HG02623 (cell line): ENCODE measurements around the gene KBTBD2.
A peak's percentile ranks its signal among the peaks of the same experiment; 100 is the strongest.
"Not testable (repeated sequence)": the region's sequence is repeated elsewhere in the genome, so short reads cannot be mapped to it uniquely, and the experiment has no call there.

ENCODE experiments used
- ATAC-seq: cut with Tn5 transposase; IDR thresholded peaks from one replicate; pipeline ENCODE4 v1.9.1; 2021; ENCODE audit warnings: moderate library complexity; ENCODE audit not compliant: unreplicated experiment

The KBTBD2 gene

DNA sequence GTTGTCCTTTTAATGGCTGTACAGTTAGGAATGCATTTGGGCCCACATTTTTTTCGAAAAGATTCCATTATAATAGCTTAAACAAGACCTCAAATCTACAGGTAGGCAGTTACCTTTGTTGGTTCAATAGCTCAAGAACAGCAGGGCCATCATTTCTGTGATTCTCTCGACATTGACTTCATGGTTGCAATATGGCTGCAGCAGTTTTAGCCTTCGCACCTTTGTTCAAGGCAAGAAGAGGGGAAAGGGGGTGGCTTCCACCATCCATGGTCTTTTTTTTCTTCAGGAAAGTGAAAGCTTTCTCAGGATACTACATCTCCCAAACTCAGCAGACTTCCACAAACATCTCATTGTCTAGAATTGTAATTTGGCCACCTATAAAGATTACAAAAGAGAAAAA is 2.2 kb upstream of the KBTBD2 start:
- ATAC-seq = no peak

DNA sequence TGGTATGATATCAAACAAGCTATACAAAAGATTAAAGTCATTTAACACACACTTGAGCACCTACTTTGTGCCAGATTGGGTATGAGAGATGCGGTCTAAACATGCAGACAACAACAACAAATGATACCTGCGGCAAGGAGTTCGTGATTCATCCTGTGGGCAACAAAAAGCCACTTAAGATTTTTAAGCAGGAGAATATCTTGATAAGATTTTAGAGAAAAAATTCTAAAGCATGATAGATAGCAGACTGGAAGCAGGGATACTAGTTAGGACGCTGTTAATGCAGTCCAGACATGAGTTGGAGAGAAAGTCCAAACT is 1.6 kb upstream of the KBTBD2 start:
- ATAC-seq = no peak

DNA sequence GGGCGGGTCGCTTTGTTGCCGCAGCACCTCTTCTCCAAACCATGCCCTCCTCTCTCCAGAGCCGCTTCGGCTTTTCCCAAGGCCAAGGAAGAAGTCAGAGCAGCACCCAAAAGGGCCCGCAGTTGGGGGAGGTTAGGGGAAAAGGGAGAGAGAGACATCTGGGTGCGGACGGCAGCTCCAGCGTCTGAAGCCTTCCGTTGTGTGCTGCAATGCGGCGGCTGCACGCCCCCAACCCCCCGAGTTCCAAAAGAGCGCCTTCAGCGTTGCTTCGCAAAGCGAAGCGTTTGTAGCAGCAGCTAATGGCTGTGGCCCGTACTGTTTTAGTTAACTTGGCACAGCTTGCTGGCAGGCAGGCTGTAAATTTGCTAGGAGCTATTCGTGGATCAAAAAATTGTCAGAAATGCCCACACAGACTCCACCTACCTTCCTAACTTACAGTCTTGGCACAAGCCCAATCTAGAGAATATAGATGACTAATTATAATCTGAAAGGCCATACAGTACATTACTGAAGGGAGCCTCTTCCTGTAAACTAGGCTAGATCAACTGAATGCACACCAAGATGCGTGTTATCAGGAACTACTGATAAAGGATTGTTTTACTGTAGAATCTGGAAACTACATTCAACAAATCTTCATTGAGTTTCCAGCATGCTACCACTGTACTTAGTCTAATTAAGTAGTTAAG is 1.1 kb upstream of the KBTBD2 start:
- ATAC-seq = peak; percentile 2

DNA sequence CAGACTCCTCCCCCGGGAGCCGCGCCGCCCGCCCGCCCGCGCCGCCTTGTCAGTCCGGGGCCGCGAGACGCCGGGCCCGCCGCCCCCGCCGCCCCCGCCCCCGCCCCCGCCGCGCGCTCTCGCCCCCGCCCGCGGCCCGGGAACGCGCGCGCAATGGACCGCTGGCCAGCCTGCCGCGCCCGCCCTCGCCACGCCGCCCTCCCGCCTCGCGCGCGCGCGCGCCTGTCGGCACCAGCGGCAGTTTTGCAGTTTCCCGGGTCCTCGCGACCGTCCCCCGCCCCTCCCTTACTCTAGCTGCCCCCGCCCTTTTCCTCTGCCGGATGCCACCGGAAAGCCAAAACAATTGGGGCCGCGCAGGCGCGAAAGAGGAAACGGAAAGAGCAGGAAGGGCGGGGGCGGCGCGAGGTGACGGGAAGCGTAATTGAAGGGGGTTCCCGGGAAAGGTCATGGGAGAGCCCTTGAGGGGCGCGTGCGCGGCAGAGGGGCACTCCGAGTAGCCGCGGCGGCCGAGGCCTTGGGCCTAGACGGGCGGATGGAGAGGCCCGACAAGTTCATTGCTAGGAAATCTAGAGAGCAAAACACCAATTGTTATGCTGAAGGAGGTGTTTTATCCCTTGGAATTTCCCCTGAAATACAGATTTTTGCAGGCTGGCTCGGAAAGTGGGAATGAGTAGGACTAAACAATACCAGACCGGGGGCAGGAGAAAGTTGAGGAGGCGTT is 400 bp upstream of the KBTBD2 start:
- peak; percentile 47 for ATAC-seq

GRCh38 chr7:32890793-32891042 is 842 bp downstream of the KBTBD2 start:
- ATAC-seq = no peak

DNA sequence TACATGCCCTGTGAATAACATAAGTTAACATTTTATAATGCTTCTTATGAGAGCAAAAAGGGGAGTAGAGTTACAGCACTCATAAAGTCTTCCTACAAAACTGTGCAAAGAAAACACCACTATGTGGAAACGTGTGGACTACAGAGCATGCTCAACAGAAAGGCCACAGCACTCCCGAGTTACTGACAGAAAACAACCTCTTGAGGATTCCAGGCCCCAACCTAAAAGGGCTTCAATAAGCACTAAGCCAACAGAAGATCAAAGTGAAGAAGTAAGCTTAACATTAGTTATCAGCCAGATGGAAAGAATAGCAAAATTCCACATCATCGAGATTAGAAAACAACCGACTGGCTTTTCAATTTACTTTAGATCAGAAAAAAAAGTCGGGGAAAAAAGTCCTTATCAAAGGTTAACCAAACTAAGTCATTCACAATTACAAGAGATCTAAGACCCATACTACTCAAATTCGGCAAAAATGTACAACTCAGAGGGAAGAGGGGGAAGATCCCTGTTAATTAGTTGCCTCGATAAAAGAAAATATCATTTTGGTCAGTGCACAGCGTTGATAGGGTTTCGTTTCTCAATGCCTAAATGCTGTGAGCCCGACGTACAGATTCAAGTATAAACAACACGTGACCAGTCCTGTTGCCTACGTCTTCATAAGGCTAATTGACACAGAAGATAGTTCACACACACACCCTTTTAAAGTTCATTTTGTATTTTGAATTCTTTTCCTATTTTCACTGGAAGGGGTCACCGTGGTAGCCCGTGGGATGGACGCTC is 1.4 kb downstream of the KBTBD2 start:
- ATAC-seq = peak; percentile 25

DNA sequence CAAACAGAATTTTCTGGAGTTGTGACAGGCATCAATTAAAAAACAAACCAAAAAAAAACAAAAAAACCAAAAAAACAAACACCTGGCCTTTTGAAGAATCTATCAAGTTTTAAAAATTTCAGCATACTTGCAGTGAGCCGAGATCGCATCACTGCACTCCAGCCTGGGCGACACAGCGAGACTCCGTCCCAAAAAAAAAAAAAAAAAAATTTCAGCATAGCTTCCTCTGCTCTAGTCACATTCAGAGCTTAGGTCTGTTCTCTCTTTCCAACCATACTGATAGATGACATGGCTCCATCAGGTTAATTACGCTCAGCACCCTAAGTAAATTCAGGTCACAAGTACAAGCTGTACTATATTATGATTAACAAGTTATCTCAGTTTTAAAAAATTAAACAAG is 3.1 kb downstream of the KBTBD2 start:
- no peak for ATAC-seq

GRCh38 chr7:32887395-32887794 is 4.2 kb downstream of the KBTBD2 start:
- ATAC-seq = no peak

DNA sequence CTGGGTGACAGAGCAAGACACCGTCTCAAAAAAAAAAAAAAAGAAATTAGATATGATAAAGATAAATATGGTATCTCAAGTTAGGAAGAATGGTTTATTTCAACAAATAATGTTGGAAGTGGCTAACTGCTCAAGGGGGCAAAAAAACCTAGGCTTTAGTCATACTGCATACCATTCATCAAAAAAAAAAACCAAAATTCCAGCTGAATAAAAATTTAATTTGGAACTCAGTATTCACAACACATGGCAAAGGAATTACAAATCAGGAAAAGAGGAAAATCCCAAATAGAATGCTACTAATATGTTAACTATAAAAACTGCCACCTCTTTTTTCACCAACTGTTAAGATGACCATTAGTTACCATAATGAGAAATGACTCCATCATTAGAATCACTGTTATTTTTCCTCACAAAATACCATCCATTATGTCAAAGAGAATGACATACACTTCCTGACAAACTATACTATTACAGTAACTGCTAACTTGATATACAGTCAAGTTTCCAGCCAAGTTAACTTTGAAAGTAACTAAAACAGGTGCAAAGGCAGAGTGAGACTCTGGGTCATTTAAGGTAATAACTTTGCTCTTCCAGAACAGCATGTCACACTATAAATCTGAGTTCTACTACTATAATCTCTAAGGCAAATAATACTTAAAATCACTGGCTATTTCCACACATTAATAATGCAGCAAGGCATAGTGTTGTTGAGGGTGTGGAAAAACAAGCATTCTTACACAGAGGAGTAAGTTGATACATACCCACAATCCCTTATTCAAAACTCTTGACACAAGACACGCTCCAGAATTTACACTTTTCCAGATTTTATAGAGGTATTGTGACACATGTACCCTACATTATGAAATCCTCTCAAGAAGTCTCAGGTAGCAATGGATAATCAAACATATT is 10.2 kb downstream of the KBTBD2 start:
- ATAC-seq = no peak

DNA sequence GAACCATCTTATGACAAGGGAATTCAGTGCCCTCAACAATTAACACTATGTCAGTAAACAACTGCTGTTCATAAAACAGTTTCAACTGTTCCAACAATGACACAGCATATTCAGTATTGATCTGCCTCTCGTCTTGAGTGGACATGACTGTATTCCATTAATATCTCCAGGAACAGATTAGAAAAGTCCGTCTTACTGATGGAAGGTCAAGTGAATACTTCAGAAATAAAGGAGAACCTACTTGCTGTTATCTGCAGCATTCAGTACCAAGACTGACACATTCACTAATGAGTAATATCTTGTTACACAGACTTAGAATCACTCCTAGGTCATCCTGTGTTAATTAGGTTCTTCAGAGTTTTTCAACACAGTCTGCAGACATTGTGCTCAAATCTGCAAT is 12.1 kb downstream of the KBTBD2 start:
- no peak for ATAC-seq

GRCh38 chr7:32878023-32878422 is 13.5 kb downstream of the KBTBD2 start:
- ATAC-seq = not testable (repeated sequence)

- no peak for ATAC-seq
These were observed 19.1 kb downstream of the KBTBD2 start for GRCh38 chr7:32872421-32872820.

GRCh38 chr7:32871624-32872371 is 19.8 kb downstream of the KBTBD2 start:
- ATAC-seq = no peak

DNA sequence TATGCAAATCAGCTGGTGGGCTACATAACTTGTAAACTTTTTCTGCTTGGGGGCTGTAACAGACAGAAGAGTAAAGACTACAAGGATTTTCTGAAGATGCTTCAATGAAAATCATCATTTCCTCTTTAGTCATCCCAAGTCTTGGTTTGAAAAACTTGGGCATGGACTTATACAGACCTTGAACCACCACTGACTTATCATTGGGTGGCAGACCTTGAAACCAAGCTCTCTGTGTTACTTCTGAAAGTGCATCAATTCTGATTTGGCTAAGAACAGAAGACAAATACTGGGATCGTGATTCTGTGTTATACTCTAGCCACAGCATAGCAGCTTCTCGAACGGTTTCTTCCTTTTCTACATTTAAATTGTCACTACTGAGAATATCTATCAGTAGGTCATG is 21.3 kb downstream of the KBTBD2 start:
- no peak for ATAC-seq

DNA sequence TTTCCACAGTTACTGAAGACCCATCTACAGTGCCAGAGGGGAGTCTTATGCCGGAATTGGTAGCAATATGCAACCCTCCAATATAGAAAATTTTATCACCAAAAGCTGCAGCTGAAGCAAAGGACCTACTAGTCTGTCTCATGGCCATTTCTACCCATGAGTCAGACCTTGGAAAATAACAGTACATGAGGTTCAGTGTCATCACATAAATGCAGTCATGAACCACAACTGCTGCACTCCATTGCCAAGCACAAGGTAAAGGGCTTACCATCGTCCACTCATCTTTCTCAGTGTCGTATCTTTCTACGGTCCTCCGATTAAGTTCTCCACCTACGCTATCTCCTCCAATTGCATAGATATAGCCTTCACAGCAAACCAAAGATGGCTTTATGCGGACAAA is 21.8 kb downstream of the KBTBD2 start:
- no peak for ATAC-seq

- no peak for ATAC-seq
These were observed 23.4 kb downstream of the KBTBD2 start for GRCh38 chr7:32868116-32868515.

DNA sequence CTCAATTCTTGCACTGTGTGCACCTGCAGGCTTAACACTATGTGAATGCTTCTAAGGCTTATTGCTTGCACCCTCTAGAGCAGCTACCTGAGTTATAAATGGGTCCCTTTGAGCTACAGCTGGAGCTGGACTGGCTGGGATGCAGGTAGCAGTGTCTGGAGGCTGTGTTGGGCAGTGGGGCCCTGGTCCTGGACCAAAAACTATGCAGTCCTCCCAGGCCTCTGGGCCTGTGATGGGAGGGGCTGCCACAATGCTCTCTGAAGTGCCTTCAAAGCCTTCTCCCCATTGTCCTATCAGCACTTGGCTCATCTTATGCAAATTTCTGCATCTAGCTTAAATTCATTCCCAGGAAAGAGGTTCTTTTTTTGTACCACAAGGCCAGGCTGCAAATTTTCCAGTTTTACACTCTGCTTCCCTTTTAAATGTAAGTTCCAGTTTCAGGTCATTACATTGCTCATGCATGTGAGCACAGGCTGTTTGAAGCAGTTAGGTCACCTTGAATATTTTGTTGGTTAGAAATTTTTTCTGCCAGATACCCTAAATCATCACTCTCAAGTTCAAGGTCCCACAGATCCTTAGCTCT is 26.0 kb downstream of the KBTBD2 start:
- ATAC-seq = no peak

DNA sequence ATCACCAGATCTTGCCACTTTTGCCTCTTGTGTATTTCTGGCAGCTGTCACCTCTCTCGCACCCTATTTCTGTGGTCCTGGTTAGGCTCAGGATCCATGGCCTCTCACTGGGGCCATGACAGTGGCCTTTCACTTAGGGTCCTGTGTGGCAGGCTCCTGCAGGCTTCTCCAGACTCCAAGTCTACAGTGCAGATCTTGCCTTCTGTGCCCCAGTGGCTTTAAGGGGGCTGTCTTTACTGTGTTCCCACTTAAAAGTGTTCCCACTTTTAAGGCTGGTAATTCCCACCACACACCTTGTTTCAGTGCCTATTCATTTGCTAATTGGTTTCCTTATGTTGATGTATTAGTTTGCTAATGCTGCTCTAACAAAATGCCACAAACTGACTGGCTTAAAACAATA is 27.7 kb downstream of the KBTBD2 start:
- ATAC-seq = not testable (repeated sequence)

DNA sequence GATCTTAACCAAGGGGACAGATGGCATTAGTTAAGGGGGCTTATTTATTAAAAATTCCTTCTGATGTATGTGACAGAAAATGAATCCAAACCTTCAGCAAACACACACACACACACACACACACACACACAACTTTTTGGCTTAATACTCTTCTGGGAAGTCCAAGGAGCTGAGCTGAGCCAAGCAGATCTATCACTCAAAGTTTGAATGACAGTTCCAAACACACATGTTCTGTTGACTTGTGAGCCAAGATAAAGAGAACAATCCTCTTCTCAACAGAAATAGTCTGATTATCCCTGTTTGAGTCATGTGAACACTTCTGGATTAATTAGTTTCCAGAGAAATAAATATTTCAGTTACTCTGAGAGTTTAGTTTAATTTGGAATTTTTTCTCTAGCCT is 31.5 kb downstream of the KBTBD2 start:
- no peak for ATAC-seq

DNA sequence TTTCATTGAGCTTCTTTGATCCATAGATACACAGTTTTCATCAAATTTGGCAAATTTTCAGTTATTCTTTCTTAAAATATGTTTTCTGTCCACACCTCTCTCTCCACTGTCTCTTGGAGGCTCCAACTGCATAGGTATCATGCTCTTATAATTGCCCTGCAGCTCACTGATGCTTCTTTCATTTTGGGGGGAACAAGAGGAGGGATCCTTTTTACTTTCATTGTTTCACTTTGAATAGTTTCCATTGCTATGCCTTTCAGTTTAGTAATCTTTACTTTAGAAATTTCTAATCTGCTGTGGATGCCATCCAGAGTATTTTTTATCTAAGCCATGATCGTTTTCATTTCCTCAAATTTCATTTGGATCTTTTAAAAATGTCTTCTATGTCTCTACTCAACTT is 32.9 kb downstream of the KBTBD2 start:
- no peak for ATAC-seq
